ENCODE measurements around the gene MAOB.
"Not testable (repeated sequence)": the region's sequence is repeated elsewhere in the genome, so short reads cannot be mapped to it uniquely, and the experiment has no call there.

MAOB gene

GRCh38 chrX:43758044-43758443 lies 124.2 kb downstream of the MAOB start:
- in situ Hi-C loops (cut with HindIII; ENCODE audit: low sequenced_read_pairs) = loop anchor here (25.0 kb wide), 1 partner anchor 196 kb away; no protein-coding TSS in a partner anchor

GRCh38 chrX:43756076-43756475 lies 126.2 kb downstream of the MAOB start:
- in situ Hi-C loops (cut with HindIII; ENCODE audit: low sequenced_read_pairs) = loop anchor here (25.0 kb wide), 1 partner anchor 194 kb away; no protein-coding TSS in a partner anchor

GRCh38 chrX:43753637-43754036 lies 128.6 kb downstream of the MAOB start:
- in situ Hi-C loops (cut with HindIII; ENCODE audit: low sequenced_read_pairs) = loop anchor here (25.0 kb wide), 1 partner anchor 191 kb away; no protein-coding TSS in a partner anchor

DNA sequence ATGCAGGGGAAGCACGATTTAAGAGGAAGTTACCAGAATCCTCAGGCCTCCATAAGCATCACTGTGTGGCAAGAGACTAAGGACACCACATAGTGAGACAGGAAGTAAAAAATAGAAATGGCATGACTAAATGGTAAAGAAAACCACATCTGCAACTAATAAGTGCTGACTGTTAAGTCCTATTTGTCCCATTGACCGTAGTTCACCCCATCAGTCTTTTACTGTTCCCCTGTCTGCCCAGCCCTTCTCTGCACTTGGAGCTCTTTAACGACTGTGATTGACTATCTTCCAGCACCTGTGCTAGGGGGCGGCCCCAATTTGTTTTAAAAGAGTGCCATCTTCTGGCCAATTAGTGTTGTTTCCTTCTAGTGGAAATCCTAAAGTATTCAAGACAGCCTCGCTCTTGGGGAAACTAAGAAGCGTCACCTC lies 132.0 kb downstream of the MAOB start:
- in situ Hi-C loops (cut with HindIII; ENCODE audit: low sequenced_read_pairs) = loop anchor here (25.0 kb wide), 1 partner anchor 188 kb away; no protein-coding TSS in a partner anchor

- in situ Hi-C loops (cut with HindIII; ENCODE audit: low sequenced_read_pairs) = no loop called here
These were observed 134.8 kb downstream of the MAOB start for GRCh38 chrX:43747476-43747875.

DNA sequence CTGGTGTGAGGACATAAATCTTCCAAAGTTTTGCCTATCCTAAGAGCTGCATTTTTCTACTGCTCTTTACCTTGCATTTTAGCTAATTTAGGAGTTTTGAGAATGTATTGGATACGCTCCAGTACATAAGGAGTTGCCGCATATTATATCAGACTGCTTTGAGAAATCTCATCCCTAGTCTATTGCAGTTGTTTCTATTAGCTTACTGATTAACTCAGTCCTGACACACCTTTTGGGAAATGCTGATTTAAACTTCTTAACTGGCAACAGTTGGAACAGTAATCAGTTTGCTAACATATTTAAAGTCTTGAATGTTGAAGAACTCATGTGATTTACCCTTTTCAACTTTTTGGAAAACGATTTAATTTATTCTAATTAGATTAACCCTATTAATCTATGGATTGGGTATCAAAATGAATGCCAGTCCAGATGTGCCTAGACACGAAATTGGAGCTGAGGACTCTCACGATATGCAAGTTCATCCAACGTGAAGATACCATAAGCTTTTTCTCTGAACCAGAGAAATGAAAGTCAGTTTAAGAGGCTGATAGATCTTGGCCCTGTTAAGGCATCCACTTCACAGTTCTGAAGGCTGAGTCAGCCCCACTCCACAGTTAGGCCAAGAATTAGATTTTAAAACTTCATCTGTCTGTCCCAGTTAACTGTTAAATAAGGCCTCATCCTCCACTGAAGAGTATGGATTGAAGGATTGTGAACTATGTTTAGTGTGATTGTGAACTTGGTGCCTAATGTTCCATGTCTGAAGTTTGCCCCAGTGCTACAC lies 136.1 kb downstream of the MAOB start:
- in situ Hi-C loops (cut with HindIII; ENCODE audit: low sequenced_read_pairs) = no loop called here

GRCh38 chrX:43744284-43744683 lies 138.0 kb downstream of the MAOB start:
- in situ Hi-C loops (cut with HindIII; ENCODE audit: low sequenced_read_pairs) = no loop called here

GRCh38 chrX:43743100-43743822 lies 139.0 kb downstream of the MAOB start:
- in situ Hi-C loops (cut with HindIII; ENCODE audit: low sequenced_read_pairs) = no loop called here

GRCh38 chrX:43741843-43742573 lies 140.2 kb downstream of the MAOB start:
- in situ Hi-C loops (cut with HindIII; ENCODE audit: low sequenced_read_pairs) = no loop called here

DNA sequence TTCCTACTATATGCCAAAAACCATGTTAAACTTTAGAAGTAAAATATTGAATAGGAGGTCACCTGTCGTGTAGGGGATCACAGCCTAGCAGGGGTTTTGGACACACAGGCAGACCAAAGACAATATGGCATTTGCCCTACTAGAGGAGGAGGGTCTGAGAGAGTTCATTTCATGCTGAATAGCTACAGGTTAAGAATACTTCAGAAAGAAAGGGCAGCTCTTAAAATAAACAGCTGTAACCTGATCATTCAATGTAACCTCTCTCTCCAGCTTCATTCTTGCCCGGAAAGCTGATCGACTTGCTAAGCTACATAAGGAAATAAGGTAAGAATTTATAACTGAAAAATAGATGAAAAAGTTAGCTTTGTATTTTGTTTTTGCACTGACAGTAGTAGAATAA lies 146.3 kb downstream of the MAOB start:
- in situ Hi-C loops (cut with HindIII; ENCODE audit: low sequenced_read_pairs) = no loop called here

GRCh38 chrX:43735534-43735933 lies 146.7 kb downstream of the MAOB start:
- in situ Hi-C loops (cut with HindIII; ENCODE audit: low sequenced_read_pairs) = no loop called here

DNA sequence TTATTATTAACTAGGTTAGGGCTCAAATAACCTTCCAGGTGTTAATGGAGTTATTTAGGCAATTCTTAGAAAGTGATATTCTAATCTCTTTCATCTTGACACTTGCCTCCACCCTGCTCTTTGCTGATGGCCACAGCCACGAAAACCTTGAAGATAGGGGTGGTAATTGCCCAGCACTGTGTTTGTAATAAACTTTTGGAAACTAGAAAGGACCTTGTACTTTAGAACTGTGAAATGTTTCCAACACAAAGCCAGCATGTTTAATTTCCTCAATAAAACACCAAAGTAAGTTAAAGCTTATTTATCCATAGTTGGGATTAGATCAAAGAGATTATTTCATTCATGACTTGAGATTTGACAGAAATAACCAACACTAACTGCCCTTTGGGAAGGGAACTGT lies 147.8 kb downstream of the MAOB start:
- in situ Hi-C loops (cut with HindIII; ENCODE audit: low sequenced_read_pairs) = no loop called here

DNA sequence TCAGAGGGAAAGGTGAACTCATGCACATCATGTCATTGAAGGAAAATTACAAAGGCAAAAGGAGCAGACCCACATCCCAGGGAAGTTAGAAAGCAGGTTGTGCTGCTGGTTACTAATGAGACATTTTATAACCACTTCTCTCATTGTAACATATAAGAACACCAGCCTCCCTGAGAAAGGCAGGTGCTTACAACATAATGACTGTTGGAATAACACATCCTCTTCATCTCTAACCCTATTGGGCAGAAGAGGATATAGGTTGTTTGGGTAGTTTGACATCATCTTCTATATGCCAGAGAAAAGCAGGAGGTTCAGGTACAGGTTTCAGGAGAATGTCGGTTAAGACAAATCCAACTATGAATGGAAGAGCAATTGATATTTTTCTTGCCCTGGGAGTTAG lies 148.6 kb downstream of the MAOB start:
- in situ Hi-C loops (cut with HindIII; ENCODE audit: low sequenced_read_pairs) = no loop called here

GRCh38 chrX:43731086-43731485 lies 151.2 kb downstream of the MAOB start:
- in situ Hi-C loops (cut with HindIII; ENCODE audit: low sequenced_read_pairs) = no loop called here

DNA sequence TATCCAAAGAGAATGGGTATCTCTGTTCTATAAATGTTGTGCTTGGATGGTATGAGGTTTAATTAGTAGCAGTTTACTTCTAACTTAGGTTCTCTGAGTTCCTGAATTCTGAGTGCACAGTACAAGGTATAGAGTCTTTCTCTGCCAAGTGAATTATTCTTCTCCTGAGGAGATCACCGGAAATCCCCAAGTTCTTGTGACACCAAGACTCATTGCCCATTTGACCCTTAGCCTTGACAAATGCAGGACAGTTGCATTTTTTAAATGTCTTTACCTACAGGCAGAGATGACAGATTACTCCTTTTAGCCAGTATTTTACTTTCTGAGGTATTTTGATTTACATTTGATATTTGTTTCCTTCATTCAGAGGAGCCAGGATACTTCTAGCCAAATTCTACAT lies 153.3 kb downstream of the MAOB start:
- in situ Hi-C loops (cut with HindIII; ENCODE audit: low sequenced_read_pairs) = no loop called here

DNA sequence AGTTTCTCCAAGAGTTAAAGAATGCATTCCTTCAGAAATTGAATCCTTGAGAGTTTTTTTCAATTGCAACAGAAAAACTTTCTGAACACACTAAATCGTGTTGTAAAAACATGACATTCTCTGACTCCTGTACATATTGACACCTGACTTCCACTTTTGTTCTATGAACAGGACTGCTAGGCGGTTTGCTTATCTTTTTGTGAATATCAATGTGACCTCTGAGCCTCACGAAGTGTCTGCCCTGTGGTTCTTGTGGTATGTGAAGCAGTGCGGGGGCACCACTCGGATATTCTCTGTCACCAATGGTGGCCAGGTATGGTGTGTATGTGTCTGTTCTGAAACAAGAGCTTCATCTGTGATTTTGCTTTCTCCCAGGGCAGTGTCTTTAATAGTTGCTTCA lies 154.2 kb downstream of the MAOB start:
- in situ Hi-C loops (cut with HindIII; ENCODE audit: low sequenced_read_pairs) = no loop called here

GRCh38 chrX:43727254-43727653 lies 155.0 kb downstream of the MAOB start:
- in situ Hi-C loops (cut with HindIII; ENCODE audit: low sequenced_read_pairs) = not testable (repeated sequence)

- in situ Hi-C loops (cut with HindIII; ENCODE audit: low sequenced_read_pairs) = not testable (repeated sequence)
These were observed 157.0 kb downstream of the MAOB start for GRCh38 chrX:43725227-43725626.

DNA sequence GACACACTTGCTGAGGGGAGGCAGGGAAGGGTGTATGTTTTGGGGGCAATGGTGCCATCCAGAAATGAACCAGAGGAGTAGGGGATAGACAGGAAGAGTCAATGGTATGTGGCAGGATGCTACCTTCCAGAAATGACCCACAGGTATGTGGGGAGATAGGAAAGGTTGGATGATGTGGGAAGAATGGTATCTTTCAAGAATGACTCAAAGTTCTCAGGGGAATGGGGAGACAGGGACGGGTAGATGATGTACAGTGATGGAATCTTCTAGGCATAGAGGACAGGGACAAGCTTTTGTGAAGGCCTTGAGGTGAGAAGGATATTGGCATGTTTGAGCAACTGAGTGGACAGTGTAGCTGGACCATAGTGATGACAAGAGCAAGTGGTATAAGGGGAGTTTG lies 161.3 kb downstream of the MAOB start:
- in situ Hi-C loops (cut with HindIII; ENCODE audit: low sequenced_read_pairs) = no loop called here

GRCh38 chrX:43720082-43720481 lies 162.2 kb downstream of the MAOB start:
- in situ Hi-C loops (cut with HindIII; ENCODE audit: low sequenced_read_pairs) = no loop called here

- in situ Hi-C loops (cut with HindIII; ENCODE audit: low sequenced_read_pairs) = no loop called here
These were observed 163.3 kb downstream of the MAOB start for GRCh38 chrX:43718956-43719355.
